ENCODE data around the gene CHKB.
"Not testable (repeated sequence)": the region's sequence is repeated elsewhere in the genome, so short reads cannot be mapped to it uniquely, and the experiment has no call there.

Gene CHKB, protein sequence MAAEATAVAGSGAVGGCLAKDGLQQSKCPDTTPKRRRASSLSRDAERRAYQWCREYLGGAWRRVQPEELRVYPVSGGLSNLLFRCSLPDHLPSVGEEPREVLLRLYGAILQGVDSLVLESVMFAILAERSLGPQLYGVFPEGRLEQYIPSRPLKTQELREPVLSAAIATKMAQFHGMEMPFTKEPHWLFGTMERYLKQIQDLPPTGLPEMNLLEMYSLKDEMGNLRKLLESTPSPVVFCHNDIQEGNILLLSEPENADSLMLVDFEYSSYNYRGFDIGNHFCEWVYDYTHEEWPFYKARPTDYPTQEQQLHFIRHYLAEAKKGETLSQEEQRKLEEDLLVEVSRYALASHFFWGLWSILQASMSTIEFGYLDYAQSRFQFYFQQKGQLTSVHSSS

DNA sequence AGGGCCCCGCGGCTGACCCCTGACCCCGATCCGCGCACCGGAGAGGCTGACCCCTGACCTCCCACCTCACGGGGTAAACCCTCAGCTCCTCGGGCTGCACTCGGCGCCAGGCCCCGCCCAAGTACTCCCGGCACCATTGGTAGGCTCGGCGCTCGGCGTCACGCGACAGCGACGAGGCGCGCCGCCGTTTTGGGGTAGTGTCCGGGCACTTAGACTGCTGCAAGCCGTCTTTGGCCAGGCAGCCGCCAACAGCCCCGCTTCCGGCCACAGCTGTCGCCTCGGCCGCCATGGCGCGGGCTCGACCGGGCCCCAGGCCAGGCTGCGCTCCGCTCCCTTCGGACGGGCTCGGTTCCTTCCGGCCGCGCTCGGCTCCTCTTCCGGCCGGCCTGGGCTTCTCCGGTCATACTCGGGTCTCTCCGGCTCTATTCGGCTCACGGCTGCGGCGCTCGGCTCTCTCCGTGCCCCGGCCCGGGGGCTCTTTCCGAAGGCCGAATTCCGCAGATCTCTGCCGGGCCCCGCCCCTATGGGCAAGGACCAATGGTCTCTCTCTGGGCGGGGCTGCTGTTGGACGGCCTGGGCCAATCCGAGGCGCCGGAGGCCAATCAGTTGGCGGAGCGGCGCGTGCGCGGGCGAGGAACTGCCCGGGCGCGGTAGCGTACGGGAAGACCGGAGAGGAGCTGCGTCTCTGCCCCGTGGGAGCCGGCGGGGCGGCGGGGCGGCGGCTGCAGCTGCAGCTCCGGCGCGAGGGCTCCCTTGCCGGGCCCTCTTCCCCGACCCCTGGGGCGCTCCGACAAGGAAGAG, at the start of gene CHKB:
Gene CHKB (minus strand): TSS at position 357 of the 801 bp plus-strand sequence. CDS start 68 bp downstream, at position 289.
- peak; percentile 80 for DNase-seq (ENCODE audit: low read depth)

GRCh38 chr22:50630376-50630775, 47.7 kb upstream of the CHKB start:
- DNase-seq (ENCODE audit: low read depth): no peak

DNA sequence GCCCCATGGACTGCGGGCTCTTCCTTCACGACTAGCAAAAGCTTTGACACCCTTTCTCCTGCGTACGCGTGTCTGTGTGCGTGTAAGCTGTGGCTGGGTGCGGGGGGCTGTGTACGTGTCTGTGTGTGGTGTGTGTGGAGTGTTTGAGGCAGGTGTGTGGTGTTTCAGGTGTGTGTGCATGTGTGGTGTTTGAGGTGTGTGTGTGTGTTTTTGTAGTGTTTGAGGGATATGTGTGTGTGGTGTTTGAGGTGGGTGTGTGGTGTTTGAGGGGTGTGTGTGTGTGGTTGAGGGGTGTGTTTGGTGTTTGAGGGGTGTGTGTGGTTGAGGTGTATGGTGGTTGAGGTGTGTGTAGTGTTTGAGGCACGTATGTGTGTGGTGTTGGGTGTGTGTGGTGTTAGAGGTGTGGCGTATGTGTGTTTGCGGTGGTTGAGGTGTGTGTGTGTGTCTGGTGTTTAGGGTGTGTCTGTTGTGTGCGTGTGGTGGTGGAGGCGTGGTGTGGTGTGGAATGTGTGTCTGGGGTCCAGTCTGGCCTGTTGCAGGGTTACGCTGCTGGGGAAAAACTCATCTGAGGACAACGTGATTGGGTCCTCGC, 46.0 kb upstream of the CHKB start:
- DNase-seq (ENCODE audit: low read depth): no peak

GRCh38 chr22:50627642-50628542, 45.2 kb upstream of the CHKB start, which contains the start of gene ARSA:
Gene ARSA, minus strand, starts transcription at chr22:50628152. Its CDS starts 373 bp downstream, at chr22:50627779.
- no peak for DNase-seq (ENCODE audit: low read depth)

- DNase-seq (ENCODE audit: low read depth): no peak
Observed at GRCh38 chr22:50626850-50627641, 44.4 kb upstream of the CHKB start.

DNA sequence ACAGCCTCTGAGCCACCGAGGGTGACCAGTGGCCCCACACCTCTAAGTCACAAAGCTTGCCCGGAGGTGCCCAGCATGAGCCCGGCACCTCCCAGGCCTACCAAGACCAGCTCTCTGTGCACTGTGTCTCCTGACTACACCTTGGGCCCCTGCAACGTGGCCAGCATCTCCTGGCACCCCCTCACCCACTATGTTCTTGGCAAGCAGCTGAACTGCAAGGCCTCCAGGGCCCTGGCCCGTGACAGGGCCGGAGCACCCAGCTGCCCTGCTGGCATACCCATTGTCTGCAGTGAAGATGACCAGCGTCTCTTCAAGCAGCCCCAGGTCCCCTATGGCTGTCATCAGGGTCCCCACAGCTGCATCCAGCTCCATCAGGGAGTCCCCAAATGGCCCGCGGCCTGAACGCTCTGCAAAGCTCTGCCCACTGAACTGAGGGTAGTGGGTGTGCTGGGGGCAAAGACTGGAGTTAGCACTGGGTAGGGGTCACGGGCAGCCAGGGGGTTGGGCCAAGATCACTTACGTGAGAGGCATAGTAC, 43.7 kb upstream of the CHKB start:
- no peak for DNase-seq (ENCODE audit: low read depth)

- no peak for DNase-seq (ENCODE audit: low read depth)
Observed at GRCh38 chr22:50625568-50626313, 43.1 kb upstream of the CHKB start.

DNA sequence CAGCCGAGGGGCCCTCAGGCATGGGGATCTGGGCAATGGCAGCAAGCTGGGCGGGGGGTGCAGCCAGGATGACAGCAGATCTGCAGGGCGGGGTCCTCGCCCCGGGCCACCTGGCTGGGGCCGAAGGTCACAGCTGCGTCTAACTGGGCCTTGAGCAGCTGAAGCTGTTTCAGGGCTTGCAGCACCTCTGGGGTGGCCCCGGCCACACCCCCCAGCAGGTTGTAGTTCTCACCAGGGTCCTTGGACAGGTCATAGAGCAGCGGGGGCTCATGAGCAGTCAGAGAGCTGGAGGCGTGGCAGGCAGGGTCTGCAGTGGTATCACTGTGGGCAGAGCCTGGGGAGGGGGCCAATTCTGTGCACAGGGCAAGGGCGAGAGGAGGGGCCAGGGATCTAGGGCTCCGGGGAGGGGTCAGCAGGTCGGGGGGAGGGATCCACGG, 42.5 kb upstream of the CHKB start:
- DNase-seq (ENCODE audit: low read depth): no peak

DNA sequence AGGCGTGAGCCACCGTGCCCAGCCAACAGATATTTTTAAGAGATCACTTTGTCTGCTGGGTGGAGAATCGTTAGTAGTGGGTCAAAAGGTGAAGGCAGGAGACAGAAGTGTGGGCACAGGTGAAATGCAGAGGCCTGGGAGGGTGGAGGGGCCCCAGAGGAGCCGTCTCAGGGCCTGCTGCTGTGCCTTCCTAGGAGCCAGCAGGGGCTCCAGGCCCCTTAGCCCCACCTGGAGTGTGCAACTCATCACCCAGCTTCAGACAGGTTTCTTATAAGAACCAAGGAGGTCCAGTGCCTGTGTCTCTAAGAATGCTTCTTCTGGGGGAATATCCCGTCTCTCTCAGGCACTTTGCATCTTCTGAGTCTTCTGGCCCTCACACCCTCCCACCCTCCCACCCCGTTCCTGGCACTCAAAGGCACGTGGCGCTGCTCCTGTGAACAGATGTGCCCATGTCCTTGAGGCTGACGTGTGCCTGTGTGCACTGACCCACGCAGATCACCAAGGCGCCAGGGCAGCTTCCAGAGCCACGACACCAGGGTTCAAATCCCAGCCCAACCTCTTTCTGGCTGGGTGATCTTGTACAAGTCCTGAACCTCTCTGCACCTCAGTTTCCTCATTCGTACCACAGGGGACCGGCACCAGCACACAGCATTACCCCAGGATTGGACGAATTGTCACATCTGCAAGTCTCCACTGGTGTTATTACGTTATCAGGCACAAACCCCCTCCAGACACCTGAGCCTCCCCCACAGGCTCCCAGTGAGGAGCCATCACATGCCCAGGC, 41.9 kb upstream of the CHKB start:
- no peak for DNase-seq (ENCODE audit: low read depth)

DNA sequence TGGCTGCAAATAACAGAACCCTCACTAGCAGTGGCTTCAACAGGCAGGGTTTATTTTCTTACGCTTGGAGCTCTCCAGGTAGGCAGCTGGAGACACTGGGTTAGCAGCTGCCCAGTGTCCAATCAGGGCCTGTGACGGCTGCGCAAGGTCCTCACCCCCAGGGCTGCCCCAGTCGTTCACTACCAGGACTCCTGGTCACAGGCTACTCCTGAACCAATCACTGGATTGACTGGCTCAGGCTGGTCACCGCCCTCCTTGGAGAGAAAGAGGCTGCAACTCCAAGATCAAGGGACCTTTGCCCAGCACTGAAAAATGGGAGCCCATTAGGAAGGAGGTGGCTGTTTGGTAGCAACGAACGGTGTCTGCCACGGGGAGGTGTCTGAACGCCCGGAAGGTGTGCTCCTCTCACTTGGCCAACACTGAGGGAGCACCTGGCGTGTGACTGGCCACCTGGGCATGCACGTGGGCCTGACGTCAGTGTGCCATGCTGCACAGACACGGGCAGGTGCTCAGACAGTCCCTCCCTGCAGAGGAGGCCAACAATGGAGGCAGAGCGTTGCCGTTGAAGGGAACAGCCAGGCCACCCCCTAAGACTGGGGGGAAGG, 40.2 kb upstream of the CHKB start:
- no peak for DNase-seq (ENCODE audit: low read depth)

DNA sequence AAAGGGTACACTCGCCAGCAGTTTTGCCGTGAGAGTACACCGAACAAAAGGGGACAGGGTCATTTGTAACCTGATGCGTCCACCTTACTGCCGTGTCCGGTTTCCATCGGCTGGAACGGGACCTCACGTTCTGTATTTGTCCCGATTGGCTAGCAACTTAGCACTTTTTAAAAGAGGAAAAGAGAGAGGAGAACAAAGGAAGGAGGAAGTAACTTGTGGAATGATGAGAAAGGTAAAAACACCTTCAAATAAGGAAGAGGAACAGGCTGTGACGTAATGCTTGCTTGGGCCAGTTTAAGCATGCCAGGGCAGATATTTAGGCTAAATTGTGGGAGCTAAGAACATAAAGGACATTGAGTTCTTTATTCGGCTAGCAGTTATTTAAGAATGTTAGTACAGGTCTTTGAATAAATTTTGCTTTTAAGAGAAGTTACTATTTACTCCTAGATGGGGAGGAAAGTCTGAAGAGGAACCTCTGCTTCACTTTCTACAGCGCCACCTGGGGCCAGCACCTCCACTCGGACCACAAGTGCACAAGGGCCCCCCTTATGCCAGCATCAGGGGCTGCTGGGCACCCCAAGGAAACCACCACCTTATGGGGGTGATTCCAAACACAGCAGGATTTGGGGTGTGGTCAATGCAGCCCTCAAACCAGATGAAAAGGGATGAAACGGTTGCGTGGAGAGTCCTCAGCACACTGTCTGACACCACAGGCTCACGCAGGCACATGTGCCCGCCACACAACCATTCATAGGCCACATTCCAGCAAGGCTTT, 39.5 kb upstream of the CHKB start:
- no peak for DNase-seq (ENCODE audit: low read depth)

GRCh38 chr22:50621356-50621880, 38.8 kb upstream of the CHKB start:
- no peak for DNase-seq (ENCODE audit: low read depth)

- DNase-seq (ENCODE audit: low read depth): no peak
Observed at GRCh38 chr22:50620593-50621355, 38.1 kb upstream of the CHKB start.

- DNase-seq (ENCODE audit: low read depth): not testable (repeated sequence)
Observed at GRCh38 chr22:50614296-50614695, 31.6 kb upstream of the CHKB start.

- DNase-seq (ENCODE audit: low read depth): no peak
Observed at GRCh38 chr22:50613291-50613981, 30.8 kb upstream of the CHKB start.
